ENCODE data around the gene TFAP2A.

DNA sequence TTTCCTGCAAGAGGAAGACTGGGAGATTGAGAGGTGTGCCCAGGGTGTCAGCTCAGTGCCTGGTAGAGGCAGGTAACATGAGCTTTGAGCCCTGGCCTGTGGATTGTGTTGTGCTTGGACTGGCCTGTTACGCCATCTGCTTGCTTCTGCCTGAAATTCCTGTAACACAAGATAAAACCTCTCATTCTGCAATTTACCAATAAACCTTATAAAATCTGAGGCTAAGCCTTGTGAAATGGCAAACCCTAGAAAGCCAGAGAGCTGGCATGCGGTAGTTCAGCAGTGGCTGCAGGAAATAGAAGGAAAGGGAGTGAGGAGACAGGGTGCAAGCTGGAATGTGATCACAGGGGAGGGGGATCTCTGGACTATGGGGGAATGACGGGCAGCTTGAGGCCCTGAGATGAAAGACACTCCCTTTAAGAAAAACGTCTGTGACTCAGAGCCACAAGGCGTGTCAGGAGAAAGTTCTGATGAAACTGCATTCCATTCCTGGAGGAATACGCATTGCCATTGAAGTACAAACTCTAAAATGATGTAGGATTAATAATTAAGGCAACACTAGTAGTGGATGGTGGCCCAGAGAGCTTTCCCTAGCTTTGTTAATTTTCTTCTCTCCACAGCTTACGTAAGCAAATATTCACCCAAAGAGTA lies 26.3 kb upstream of the TFAP2A start:
- TF ChIP-seq, protein P1, sequence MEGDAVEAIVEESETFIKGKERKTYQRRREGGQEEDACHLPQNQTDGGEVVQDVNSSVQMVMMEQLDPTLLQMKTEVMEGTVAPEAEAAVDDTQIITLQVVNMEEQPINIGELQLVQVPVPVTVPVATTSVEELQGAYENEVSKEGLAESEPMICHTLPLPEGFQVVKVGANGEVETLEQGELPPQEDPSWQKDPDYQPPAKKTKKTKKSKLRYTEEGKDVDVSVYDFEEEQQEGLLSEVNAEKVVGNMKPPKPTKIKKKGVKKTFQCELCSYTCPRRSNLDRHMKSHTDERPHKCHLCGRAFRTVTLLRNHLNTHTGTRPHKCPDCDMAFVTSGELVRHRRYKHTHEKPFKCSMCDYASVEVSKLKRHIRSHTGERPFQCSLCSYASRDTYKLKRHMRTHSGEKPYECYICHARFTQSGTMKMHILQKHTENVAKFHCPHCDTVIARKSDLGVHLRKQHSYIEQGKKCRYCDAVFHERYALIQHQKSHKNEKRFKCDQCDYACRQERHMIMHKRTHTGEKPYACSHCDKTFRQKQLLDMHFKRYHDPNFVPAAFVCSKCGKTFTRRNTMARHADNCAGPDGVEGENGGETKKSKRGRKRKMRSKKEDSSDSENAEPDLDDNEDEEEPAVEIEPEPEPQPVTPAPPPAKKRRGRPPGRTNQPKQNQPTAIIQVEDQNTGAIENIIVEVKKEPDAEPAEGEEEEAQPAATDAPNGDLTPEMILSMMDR (IDR thresholded peaks at IDR 0.05): no peak
- no peak for TF ChIP-seq POLR2A (IDR thresholded peaks at IDR 0.05)

All from heart left ventricle (tissue), 13 donors.